GM19372 (cell line): ENCODE data around the gene SLC9A7.

Experiments
- ATAC-seq: cut with Tn5 transposase; IDR thresholded peaks from one replicate; pipeline ENCODE4 v1.9.1; 2021; ENCODE audit warnings: mild to moderate bottlenecking, low read depth, moderate library complexity; ENCODE audit not compliant: unreplicated experiment

The SLC9A7 gene

DNA sequence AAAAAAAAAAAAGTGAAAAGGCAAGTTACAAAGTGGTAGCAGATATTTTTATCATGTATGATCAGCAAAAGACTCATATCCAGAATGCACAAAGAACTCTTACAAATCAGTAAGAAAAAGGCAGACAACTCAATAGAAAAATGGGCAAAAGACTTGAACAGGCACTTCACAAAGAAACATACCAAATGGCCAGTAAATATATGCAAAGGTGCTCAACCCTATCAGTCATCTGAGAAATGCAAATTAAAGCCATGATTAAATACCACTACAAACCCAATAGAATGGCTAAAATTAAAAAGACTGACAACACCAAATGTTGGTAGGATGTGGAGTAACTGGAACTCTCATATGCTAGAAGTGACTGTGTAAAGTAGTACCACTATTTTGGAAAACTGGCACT, 140.0 kb downstream of the SLC9A7 start:
- no peak for ATAC-seq

- ATAC-seq, result no peak
Observed at GRCh38 chrX:46617906-46618305, 141.0 kb downstream of the SLC9A7 start.

DNA sequence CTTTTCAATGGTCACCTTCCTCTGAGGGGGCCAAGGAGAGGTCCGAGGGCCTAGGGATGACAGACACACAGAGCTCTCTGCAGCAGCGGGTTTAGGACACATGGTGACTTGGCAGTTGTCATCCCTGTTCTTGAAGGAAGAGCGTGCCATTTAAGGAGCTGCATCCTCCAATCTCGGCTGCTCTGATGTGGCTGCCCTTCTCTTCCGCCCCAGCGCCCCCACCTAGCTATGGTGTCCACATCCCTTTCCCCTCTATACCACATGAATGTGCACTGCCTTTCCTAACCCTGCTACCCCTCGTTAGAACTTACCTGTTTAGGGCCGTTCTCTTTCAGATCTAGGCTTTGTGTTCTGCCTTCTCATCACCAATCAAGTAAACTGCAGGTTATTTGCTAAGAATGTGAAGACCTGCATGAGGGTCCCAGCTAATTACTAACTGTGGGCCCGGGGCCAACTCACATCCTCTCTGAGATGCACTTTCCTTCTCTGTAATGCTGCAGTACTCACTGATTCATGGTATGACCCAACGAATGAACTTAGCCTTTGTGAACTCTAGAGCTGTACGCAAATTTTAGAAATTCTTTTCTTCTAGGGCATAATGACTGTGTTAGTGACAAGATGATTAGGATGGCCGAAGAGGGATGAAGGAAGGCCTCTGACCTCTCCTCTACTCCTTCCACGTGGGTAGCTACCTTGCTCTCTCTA, 147.1 kb downstream of the SLC9A7 start:
- ATAC-seq, result no peak

DNA sequence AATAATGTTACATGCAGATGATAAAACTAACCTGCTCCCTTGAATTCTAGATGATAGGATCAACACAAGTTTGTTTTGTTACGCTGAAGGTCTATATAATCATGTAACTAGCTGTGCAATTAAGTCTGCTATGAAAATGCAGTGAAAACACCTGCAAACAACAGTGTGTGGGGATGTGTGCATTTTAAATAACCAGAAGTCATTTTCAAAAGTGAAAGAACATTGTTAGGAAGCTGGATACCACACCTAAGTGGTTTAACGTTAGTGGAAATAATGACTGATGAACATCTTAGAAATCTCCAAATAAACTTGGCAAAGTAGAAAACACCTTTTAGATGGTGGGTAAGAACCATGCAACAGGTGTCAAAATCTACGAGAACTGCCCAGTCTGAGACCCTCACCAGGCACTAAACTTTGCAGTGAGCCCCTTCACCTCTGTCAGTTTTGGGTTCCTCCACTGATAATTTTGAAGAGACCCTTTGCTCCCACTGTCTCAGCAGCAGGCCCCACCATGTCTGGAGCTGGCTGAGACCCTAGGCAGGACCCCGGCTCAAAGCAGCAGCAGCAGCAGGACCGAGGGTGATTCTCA, 148.8 kb downstream of the SLC9A7 start:
- no peak for ATAC-seq

DNA sequence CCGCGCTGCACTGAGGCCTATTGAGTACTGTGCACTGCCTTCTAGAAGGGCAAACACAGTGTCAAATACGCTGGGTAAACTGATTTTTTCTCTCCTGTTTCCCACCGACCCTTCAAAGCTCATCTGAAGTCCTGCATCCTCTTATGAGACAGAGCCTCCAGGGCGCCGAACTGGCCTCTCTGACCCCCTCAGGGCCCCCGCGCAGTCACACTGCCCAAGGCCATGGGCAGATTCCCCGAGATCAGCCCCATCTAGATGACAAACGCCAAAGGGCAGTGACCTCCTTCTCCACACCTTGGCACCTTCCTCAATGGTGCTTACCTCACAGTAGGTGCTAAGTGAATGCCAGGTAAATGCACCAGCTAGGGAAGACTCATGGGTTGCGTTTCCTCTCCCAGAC, 151.0 kb downstream of the SLC9A7 start:
- ATAC-seq, result no peak

- no peak for ATAC-seq
Observed at GRCh38 chrX:46602468-46603102, 156.3 kb downstream of the SLC9A7 start.

GRCh38 chrX:46601283-46601682, 157.6 kb downstream of the SLC9A7 start:
- no peak for ATAC-seq

DNA sequence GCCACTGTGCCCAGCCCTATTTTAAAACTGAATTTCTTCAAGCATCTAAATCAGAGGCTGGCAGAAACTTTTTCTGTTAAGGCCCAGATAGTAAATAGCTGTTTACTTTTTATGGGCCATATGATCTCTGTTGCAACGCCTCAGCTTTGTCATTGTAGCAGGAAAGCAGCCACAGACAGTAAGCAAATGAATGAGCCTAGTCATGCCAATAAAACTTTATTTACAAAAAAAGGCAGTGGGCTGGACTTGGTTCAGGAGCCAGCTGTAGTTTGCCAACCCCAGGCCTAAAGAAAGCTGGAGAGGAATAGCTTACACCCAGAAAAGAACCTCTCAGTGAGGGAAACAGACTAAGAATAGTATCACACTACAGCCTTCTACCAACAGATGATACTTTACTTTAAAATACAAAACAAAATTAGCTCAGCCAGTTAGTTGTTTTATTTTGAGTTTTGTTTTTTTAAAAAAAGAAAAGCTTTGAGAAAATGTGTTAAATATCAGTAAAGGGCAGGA, 159.8 kb downstream of the SLC9A7 start:
- no peak for ATAC-seq

- ATAC-seq, result no peak
Observed at GRCh38 chrX:46597771-46598170, 161.1 kb downstream of the SLC9A7 start.

- no peak for ATAC-seq
Observed at GRCh38 chrX:46597208-46597607, 161.7 kb downstream of the SLC9A7 start.

- ATAC-seq, result no peak
Observed at GRCh38 chrX:46595084-46595483, 163.8 kb downstream of the SLC9A7 start.

- ATAC-seq, result no peak
Observed at GRCh38 chrX:46589977-46590723, 168.8 kb downstream of the SLC9A7 start.

GRCh38 chrX:46588263-46588662, 170.7 kb downstream of the SLC9A7 start:
- ATAC-seq, result no peak

- ATAC-seq, result no peak
Observed at GRCh38 chrX:46587753-46588171, 171.2 kb downstream of the SLC9A7 start.

DNA sequence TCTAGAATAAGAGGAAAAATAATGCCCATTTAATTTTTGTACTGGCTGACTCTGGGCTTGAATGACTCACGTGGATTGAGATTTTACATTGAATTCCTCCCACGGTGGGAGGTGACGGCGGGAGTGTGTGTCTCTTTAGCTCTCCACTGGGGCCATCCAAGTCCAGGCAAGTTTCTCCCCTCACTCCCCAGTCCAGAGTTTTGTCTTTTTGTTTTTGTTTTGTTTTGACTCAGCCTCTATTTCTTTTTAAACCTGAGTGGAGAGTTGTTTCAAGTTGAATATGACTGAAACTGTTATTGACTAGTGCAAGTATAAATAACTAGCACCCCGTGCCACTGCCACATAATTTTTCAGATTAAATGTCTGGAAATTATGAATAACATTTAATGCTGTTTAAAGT, 171.8 kb downstream of the SLC9A7 start:
- ATAC-seq, result no peak

DNA sequence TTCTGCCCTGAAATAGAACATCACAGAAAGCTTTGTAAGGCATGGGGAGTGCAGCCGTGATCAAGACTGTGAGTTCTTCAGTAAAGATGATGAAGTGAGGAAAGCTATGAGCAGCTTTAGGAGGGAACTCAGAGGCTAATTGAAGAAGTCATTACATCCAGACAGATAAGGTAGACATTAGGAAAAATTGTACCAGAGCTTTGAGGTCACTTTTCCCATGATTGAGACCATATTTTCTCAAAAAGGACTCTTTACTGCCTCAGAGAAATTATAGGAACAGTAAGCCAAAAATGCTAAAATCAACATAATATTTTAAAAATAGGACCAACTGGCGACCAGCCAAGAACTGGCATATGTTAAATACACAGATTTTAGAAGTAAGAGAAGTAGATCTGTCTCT, 174.2 kb downstream of the SLC9A7 start:
- ATAC-seq, result no peak

DNA sequence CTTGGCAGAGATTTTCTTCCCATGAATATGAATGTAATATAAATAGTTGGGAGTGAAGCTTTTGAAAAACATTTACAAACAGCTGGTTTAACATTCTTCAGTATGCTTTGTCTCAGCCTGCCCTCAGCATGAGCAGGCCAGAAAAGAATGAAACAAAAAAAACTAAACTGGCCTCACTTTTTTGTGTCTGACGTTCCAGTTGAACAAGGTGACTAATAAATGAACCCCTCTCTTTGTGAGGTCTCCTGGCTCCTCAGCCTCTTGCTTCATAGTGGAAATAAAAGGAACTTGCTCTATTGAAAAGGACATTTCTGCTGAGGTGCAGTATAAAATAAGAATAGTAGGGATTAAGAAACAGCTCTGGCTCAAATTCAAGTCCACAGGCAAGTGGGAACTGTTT, 176.0 kb downstream of the SLC9A7 start:
- no peak for ATAC-seq

- ATAC-seq, result no peak
Observed at GRCh38 chrX:46582325-46582724, 176.6 kb downstream of the SLC9A7 start.

- ATAC-seq, result no peak
Observed at GRCh38 chrX:46580613-46581012, 178.3 kb downstream of the SLC9A7 start.

DNA sequence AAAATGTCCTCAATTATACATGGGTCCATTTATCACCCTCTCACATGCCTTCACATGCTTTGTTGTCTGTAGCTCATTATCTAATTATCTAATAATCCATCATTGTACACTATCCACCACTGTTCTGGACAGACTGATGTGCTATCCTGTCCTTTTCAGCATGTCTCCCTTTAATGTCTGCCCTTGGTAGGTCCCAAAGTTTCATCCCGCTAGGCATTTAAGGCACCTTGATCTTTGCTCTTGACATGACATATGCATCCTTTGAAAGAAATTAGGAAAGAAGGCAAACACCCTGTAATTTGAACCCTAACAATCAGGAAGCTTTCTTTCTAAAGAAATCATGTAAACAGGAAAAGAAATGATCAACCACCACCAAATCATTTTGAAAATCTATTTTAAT, 179.7 kb downstream of the SLC9A7 start:
- ATAC-seq, result no peak
